Neural progenitor cell (in vitro differentiated cells): ENCODE measurements around the gene CNTNAP2. TPM values are rescaled to one million over a fixed set of nuclear protein-coding genes. Genes with fewer than 3 reads are reported as not detected.

ENCODE experiments used
- DNase-seq: peaks from one replicate; pipeline ENCODE4 v3.0.0-alpha.2; 2016; ENCODE audit warnings: low spot score
- H2AFZ ChIP-seq: fragments of 200-600 bp; sonication (generic); replicated peaks from 2 replicates; pipeline ENCODE4 v1.6.1; 2016; ENCODE audit warnings: antibody characterized with exemption
- H3F3A ChIP-seq: fragments of 200-600 bp; sonication (generic); 2 replicates; pipeline ENCODE4 v1.6.1; 2016; ENCODE audit warnings: antibody characterized with exemption, low read depth
- H3K27ac ChIP-seq: fragments of 200-600 bp; sonication (generic); 2 replicates; pipeline ENCODE4 v1.5.1; 2016; ENCODE audit warnings: mild to moderate bottlenecking
- H3K27me3 ChIP-seq: fragments of 200-600 bp; sonication (generic); 2 replicates; pipeline ENCODE4 v1.6.1; 2016; ENCODE audit warnings: mild to moderate bottlenecking, moderate library complexity
- H3K36me3 ChIP-seq: fragments of 200-600 bp; sonication (generic); 2 replicates; pipeline ENCODE4 v1.5.1; 2016
- H3K4me1 ChIP-seq: fragments of 200-600 bp; sonication (generic); 2 replicates; pipeline ENCODE4 v1.6.1; 2016; ENCODE audit warnings: mixed run types
- H3K4me2 ChIP-seq: fragments of 200-600 bp; sonication (generic); 2 replicates; pipeline ENCODE4 v1.6.1; 2016
- H3K4me3 ChIP-seq: fragments of 200-600 bp; sonication (generic); 2 replicates; pipeline ENCODE4 v1.5.1; 2016
- H3K79me2 ChIP-seq: fragments of 200-600 bp; sonication (generic); 2 replicates; pipeline ENCODE4 v1.6.1; 2016; ENCODE audit warnings: low read depth
- H3K9ac ChIP-seq: fragments of 200-600 bp; sonication (generic); 2 replicates; pipeline ENCODE4 v1.6.1; 2016
- H3K9me3 ChIP-seq: fragments of 200-600 bp; sonication (generic); 2 replicates; pipeline ENCODE4 v1.5.1; 2016; ENCODE audit warnings: low read depth
- H4K20me1 ChIP-seq: fragments of 200-600 bp; sonication (generic); 2 replicates; pipeline ENCODE4 v1.6.1; 2016; ENCODE audit warnings: low read depth
- H3K27ac Mint-ChIP-seq: 3 replicates; pipeline ENCODE4 v1.8.0; 2021; ENCODE audit warnings: mixed read lengths
- H3K27me3 Mint-ChIP-seq: 2 replicates; pipeline ENCODE4 v1.8.0; 2022; ENCODE audit warnings: low read depth, mild to moderate bottlenecking, inconsistent platforms, moderate library complexity, mixed read lengths; ENCODE audit not compliant: insufficient read depth
- H3K36me3 Mint-ChIP-seq: 3 replicates; pipeline ENCODE4 v1.8.0; 2021; ENCODE audit warnings: mixed read lengths
- H3K4me1 Mint-ChIP-seq: 3 replicates; pipeline ENCODE4 v1.8.0; 2021; ENCODE audit warnings: mixed read lengths
- H3K4me3 Mint-ChIP-seq: 3 replicates; pipeline ENCODE4 v1.8.0; 2021; ENCODE audit warnings: mild to moderate bottlenecking, moderate library complexity, mixed read lengths
- H3K9me3 Mint-ChIP-seq: 3 replicates; pipeline ENCODE4 v1.8.0; 2020; ENCODE audit warnings: mixed read lengths
- EZH2 ChIP-seq: fragments of 200-600 bp; sonication (generic); IDR thresholded peaks from 2 replicates; pipeline ENCODE4 v1.6.1; 2017; ENCODE audit warnings: antibody characterized with exemption, mild to moderate bottlenecking, moderate library complexity
- EZH2phosphoT487 ChIP-seq: fragments of 200-600 bp; sonication (generic); IDR thresholded peaks from 2 replicates; pipeline ENCODE4 v1.6.1; 2017; ENCODE audit warnings: antibody characterized with exemption
- total RNA-seq: library from RNA; depleted of rRNA; stranded (reverse); fragments of >200 nt; gene quantifications from 2 replicates; pipeline ENCODE4 v1.2.3, GENCODE V29; 2015; ENCODE audit warnings: low replicate concordance
- TF ChIP-seq, protein P1 (sequence below): fragments of 200-600 bp; sonication (generic); IDR thresholded peaks from 2 replicates; pipeline ENCODE4 v1.5.1; 2017; ENCODE audit warnings: antibody characterized with exemption, mild to moderate bottlenecking

Gene CNTNAP2
- total RNA-seq, 1 donor from 2014 or later: 126 TPM

DNA sequence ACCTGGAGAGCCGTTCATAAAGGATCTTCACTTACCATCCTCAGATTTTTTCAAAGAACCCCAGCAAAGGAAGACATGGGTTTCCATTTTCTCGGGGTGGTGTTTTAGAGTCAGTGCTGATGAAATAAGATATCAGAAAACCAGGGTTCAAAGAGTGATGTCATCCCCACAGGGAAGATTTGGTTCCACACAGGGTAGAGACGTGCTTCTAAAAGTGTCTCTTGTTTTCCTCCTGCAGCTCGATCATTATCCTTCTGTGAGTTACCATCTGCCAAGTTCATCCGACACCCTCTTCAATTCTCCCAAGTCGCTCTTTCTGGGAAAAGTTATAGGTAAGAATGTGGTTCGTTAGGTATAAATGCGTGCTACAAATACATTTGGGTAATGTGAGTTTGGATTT lies 2150.2 kb downstream of the CNTNAP2 start:
- TF ChIP-seq EZH2phosphoT487: no peak
- TF ChIP-seq, protein P1, sequence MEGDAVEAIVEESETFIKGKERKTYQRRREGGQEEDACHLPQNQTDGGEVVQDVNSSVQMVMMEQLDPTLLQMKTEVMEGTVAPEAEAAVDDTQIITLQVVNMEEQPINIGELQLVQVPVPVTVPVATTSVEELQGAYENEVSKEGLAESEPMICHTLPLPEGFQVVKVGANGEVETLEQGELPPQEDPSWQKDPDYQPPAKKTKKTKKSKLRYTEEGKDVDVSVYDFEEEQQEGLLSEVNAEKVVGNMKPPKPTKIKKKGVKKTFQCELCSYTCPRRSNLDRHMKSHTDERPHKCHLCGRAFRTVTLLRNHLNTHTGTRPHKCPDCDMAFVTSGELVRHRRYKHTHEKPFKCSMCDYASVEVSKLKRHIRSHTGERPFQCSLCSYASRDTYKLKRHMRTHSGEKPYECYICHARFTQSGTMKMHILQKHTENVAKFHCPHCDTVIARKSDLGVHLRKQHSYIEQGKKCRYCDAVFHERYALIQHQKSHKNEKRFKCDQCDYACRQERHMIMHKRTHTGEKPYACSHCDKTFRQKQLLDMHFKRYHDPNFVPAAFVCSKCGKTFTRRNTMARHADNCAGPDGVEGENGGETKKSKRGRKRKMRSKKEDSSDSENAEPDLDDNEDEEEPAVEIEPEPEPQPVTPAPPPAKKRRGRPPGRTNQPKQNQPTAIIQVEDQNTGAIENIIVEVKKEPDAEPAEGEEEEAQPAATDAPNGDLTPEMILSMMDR: no peak
- no peak for TF ChIP-seq EZH2
- no peak overlapping the region for H3K27ac Mint-ChIP-seq
- H3K36me3 Mint-ChIP-seq: no peaks in the 10 kb centered on the region
- no peak overlapping the region for H3K4me3 Mint-ChIP-seq
- Histone ChIP-seq H3K27ac (no peak overlapping the region), H3K4me3 (no peak overlapping the region), H4K20me1 (no peaks in the 10 kb centered on the region), H3K4me1 (no peaks in the 10 kb centered on the region), H3K9ac (no peak overlapping the region), H3K36me3 (no peaks in the 10 kb centered on the region), H2AFZ (no peak overlapping the region), H3K79me2 (no peaks in the 10 kb centered on the region), H3K27me3 (no peaks in the 10 kb centered on the region), H3F3A (peaks cover 3% of the 10 kb centered on the region), H3K4me2 (no peak overlapping the region), H3K9me3 (no peaks in the 10 kb centered on the region)
- H3K9me3 Mint-ChIP-seq: peaks cover 4% of the 10 kb centered on the region
- peaks cover 2% of the 10 kb centered on the region for H3K27me3 Mint-ChIP-seq
- peaks cover 21% of the 10 kb centered on the region for H3K4me1 Mint-ChIP-seq
- DNase-seq: no peak

DNA sequence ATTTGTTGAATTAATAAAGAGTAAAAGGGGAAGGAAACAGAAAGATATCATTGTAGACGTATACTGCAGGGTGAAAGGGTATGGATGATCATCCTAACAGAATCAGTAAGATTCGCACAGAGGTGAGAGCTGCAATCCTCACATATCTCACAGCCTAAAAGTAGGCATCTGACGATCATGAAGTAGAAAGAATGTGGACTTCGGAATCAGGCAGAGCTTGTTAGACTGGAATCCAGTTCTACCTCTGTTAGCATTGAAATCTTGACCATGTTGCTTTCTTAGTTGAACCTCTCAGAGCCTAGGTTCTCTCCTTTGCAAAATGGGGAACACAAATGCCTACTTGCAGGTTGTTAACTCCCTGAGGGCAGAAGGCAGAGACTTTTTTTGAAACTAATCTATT lies 2154.0 kb downstream of the CNTNAP2 start:
- no peak overlapping the region for H3K4me2 ChIP-seq
- DNase-seq: no peak
- no peaks in the 10 kb centered on the region for H3K36me3 ChIP-seq
- Mint-ChIP-seq H3K36me3 (no peaks in the 10 kb centered on the region), H3K4me1 (peaks cover 8% of the 10 kb centered on the region), H3K27ac (no peak overlapping the region), H3K9me3 (peaks cover 6% of the 10 kb centered on the region), H3K27me3 (peaks cover 2% of the 10 kb centered on the region), H3K4me3 (no peak overlapping the region)
- no peak overlapping the region for H3K27ac ChIP-seq
- no peaks in the 10 kb centered on the region for H4K20me1 ChIP-seq
- H3K9me3 ChIP-seq: no peaks in the 10 kb centered on the region
- H3K79me2 ChIP-seq: no peaks in the 10 kb centered on the region
- H3K9ac ChIP-seq: no peak overlapping the region
- no peaks in the 10 kb centered on the region for H3K27me3 ChIP-seq
- no peaks in the 10 kb centered on the region for H3K4me1 ChIP-seq
- H2AFZ ChIP-seq: no peak overlapping the region
- no peaks in the 10 kb centered on the region for H3F3A ChIP-seq
- TF ChIP-seq EZH2phosphoT487: no peak
- H3K4me3 ChIP-seq: no peak overlapping the region

DNA sequence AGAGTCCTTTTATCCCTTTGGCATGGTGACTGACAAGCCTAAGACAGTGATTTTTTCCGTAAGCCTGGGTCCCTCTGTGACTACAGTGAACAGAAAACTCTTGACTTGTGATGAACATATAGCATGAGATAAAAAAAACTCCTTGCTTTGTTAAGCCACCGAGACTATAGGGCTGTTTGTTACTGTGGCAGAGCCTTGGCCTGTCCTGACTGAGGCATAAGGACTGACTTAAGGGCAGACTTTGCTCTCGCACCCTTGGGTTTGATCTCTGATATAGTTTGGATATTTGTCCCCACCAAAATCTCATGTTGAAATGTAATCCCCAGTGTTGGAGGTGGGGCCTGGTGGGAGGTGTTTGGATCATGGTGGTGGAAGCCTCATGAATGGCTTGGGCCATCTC lies 2157.5 kb downstream of the CNTNAP2 start:
- Histone ChIP-seq H3K4me2 (no peak overlapping the region), H3K36me3 (no peaks in the 10 kb centered on the region), H3K27me3 (no peaks in the 10 kb centered on the region), H3F3A (no peaks in the 10 kb centered on the region), H3K9ac (no peak overlapping the region), H2AFZ (no peak overlapping the region), H3K4me3 (no peak overlapping the region), H3K27ac (no peak overlapping the region), H3K79me2 (no peaks in the 10 kb centered on the region), H4K20me1 (no peaks in the 10 kb centered on the region), H3K9me3 (no peaks in the 10 kb centered on the region), H3K4me1 (no peaks in the 10 kb centered on the region)
- peaks cover 23% of the 10 kb centered on the region for H3K4me1 Mint-ChIP-seq
- no peak overlapping the region for H3K27ac Mint-ChIP-seq
- TF ChIP-seq, protein P1: no peak
- TF ChIP-seq EZH2 (no peak), EZH2phosphoT487 (no peak)
- no peak overlapping the region for H3K4me3 Mint-ChIP-seq
- peaks cover 4% of the 10 kb centered on the region for H3K9me3 Mint-ChIP-seq
- no peaks in the 10 kb centered on the region for H3K36me3 Mint-ChIP-seq
- H3K27me3 Mint-ChIP-seq: peaks cover 6% of the 10 kb centered on the region
- no peak for DNase-seq

DNA sequence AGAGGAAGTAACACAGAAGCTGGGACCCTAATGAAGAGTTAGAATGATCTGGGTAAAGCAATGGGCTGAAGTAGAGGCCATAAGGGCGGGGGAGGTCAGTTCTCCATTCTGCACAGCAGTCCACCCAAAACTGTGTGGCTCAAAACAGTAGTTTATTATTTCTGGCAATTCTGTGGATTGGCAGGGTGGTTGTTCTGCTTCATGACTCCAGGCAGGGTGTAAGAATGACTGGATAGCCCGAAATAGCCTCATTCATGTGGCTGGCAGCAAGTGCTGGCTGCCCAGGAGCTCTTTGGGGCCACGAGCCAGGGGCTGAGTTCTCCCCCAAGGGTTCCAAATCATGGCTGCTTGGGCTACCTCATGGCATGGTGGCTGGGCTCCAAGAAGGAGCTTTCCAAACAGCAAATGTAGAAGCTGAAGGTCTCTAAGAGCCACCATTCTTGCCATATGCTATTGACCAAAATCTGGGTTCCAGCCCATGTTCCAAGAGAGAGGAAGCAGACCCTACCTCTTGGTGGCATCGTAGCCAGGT lies 2158.8 kb downstream of the CNTNAP2 start:
- no peak for TF ChIP-seq EZH2
- TF ChIP-seq, protein P1: no peak
- no peak for TF ChIP-seq EZH2phosphoT487
- H3K4me1 Mint-ChIP-seq: peaks cover 23% of the 10 kb centered on the region
- H3K4me3 Mint-ChIP-seq: no peak overlapping the region
- H3K36me3 Mint-ChIP-seq: no peaks in the 10 kb centered on the region
- no peak overlapping the region for H2AFZ ChIP-seq
- no peaks in the 10 kb centered on the region for H3F3A ChIP-seq
- H3K4me3 ChIP-seq: no peak overlapping the region
- H3K27me3 Mint-ChIP-seq: peaks cover 8% of the 10 kb centered on the region
- no peak overlapping the region for H3K9ac ChIP-seq
- no peaks in the 10 kb centered on the region for H3K9me3 ChIP-seq
- H3K27me3 ChIP-seq: no peaks in the 10 kb centered on the region
- H3K9me3 Mint-ChIP-seq: peaks cover 7% of the 10 kb centered on the region
- peak overlapping the region; percentile 3 for H3K27ac Mint-ChIP-seq
- H3K36me3 ChIP-seq: no peaks in the 10 kb centered on the region
- DNase-seq: no peak
- H4K20me1 ChIP-seq: no peaks in the 10 kb centered on the region
- H3K79me2 ChIP-seq: no peaks in the 10 kb centered on the region
- no peaks in the 10 kb centered on the region for H3K4me1 ChIP-seq
- no peak overlapping the region for H3K4me2 ChIP-seq
- no peak overlapping the region for H3K27ac ChIP-seq
